Sigmoid colon (tissue), 4 donors: Measurements from ENCODE around the gene GSTM5.

Source experiments
- CTCF ChIP-seq, 4 experiments: fragments of 450-650 bp in 3 of 4; fragments of 200-600 bp in 1 of 4; IDR thresholded peaks; one replicate each; pipeline ENCODE4 v1.5.1; 2016 to 2019; ENCODE audit warnings: antibody characterized with exemption in 4 of 4, mild to moderate bottlenecking in 3 of 4, moderate library complexity in 2 of 4
- EP300 ChIP-seq, 4 donors: sonication (generic); formaldehyde crosslinking; IDR thresholded peaks; one replicate each; pipeline ENCODE4 v1.6.1; 2017; ENCODE audit warnings: antibody characterized with exemption in 4 of 4
- POLR2A ChIP-seq, 2 donors: fragments of 450-650 bp; IDR thresholded peaks; one replicate each; pipeline ENCODE4 v1.6.1; 2016; ENCODE audit warnings: antibody characterized with exemption in 2 of 2, mild to moderate bottlenecking in 2 of 2, moderate library complexity in 2 of 2
- POLR2AphosphoS5 ChIP-seq, 4 donors: sonication (generic); formaldehyde crosslinking; IDR thresholded peaks; one replicate each; pipeline ENCODE4 v1.6.1; 2017; ENCODE audit warnings: antibody characterized with exemption in 4 of 4

GRCh38 chr1:109762039-109762585, 50.1 kb downstream of the GSTM5 start:
- no peak for TF ChIP-seq CTCF (IDR thresholded peaks at IDR 0.05)
- no peak for TF ChIP-seq EP300 (IDR thresholded peaks at IDR 0.05)
- no peak for TF ChIP-seq POLR2A (IDR thresholded peaks at IDR 0.05)
- TF ChIP-seq POLR2AphosphoS5 (IDR thresholded peaks at IDR 0.05), result no peak
